ENCODE data around the gene BLCAP.

- TF ChIP-seq IKZF3 (tag by site-specific recombination; IDR thresholded peaks at IDR 0.05) (no peak), ZNF670 (tag by site-specific recombination; IDR thresholded peaks at IDR 0.05; ENCODE audit: low read depth) (no peak), TCF7L2 (IDR thresholded peaks at IDR 0.05; ENCODE audit: borderline replicate concordance, low read depth, low read length) (no peak), PRDM10 (tag by site-specific recombination; IDR thresholded peaks at IDR 0.05) (no peak), ZNF19 (tag by site-specific recombination; IDR thresholded peaks at IDR 0.05; ENCODE audit: low read depth) (no peak), CTCF (tag by site-specific recombination; IDR thresholded peaks at IDR 0.05) (no peak), ATF2 (tag by site-specific recombination; IDR thresholded peaks at IDR 0.05; ENCODE audit: low read depth) (no peak)
Measured at GRCh38 chr20:37500311-37500710, 27.4 kb downstream of the BLCAP start.

Data from HEK293 (cell line).